Coronary artery (tissue), 2 donors: ENCODE data around the gene RNASE8.

ENCODE experiments used
- DNase-seq: peaks from one replicate; pipeline ENCODE4 v3.0.0-alpha.2; 2017; ENCODE audit warnings: low spot score
- H3K27ac ChIP-seq, 2 donors: fragments of 200-600 bp; sonication (generic); one replicate each; pipeline ENCODE4 v1.5.1; 2016 to 2019
- H3K4me3 ChIP-seq: fragments of 200-600 bp; sonication (generic); 2 replicates; pipeline ENCODE4 v1.5.1; 2016; ENCODE audit warnings: mild to moderate bottlenecking, moderate library complexity
- CTCF ChIP-seq: fragments of 200-600 bp; sonication (generic); IDR thresholded peaks from one replicate; pipeline ENCODE4 v1.5.1; 2019; ENCODE audit warnings: antibody characterized with exemption

Gene RNASE8

GRCh38 chr14:21061347-21061668, 3.7 kb downstream of the RNASE8 start:
- TF ChIP-seq CTCF: no peak
- DNase-seq: no peak
- H3K4me3 ChIP-seq: no peak overlapping the region
- H3K27ac ChIP-seq: no peak overlapping the region

- TF ChIP-seq CTCF: no peak
- H3K4me3 ChIP-seq: no peak overlapping the region
- H3K27ac ChIP-seq: no peak overlapping the region
- no peak for DNase-seq
Observed at GRCh38 chr14:21063479-21063878, 5.9 kb downstream of the RNASE8 start.

- no peak for DNase-seq
- no peak overlapping the region for H3K4me3 ChIP-seq
- no peak overlapping the region for H3K27ac ChIP-seq
- no peak for TF ChIP-seq CTCF
Observed at GRCh38 chr14:21066882-21067502, 9.4 kb downstream of the RNASE8 start.

DNA sequence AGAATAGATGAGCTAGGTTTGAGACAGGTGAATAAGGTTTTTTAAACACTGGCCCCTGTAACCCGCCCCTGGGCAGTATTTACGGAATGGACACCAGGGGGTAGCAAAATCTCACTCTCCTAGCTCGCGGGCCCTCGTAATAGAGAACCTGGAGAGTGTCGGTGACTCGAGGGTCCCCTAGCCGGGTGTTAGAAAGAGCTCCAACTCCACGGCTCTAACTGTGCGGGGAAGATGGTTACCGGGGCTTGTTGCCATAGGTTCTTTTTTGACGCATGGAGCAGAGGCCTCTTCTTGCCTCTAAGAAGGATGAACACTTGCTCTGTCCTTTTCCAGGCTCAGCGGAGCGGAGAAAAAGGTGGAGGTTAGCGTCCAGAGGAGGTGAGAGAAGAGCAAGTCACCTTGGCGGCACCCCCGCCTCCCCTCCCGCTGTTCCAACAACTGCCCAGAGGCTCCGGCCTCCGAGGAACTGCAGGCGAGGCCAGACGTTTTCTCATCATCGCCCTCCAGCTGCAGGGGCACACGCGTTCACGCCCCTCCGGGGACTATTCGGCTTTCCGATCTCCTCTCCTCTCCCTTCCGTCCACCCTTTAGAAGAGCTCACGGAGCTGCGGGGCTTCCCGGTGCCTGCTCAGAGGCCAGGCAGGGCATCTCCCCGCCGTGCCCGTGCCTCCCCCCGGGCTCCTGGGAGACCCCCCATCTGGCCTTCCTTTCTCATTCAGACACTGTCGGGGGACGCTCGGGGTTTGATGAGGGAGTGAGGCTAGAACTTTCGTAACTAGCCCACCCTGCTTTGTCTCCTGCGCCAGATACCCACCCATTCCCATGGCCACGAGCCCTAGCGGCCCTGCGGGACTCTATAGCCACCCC, 11.1 kb downstream of the RNASE8 start:
- TF ChIP-seq CTCF: peak; percentile 78
- peak overlapping the region; percentile 93 to 97 for H3K27ac ChIP-seq
- H3K4me3 ChIP-seq: peak overlapping the region; percentile 80
- DNase-seq: no peak

DNA sequence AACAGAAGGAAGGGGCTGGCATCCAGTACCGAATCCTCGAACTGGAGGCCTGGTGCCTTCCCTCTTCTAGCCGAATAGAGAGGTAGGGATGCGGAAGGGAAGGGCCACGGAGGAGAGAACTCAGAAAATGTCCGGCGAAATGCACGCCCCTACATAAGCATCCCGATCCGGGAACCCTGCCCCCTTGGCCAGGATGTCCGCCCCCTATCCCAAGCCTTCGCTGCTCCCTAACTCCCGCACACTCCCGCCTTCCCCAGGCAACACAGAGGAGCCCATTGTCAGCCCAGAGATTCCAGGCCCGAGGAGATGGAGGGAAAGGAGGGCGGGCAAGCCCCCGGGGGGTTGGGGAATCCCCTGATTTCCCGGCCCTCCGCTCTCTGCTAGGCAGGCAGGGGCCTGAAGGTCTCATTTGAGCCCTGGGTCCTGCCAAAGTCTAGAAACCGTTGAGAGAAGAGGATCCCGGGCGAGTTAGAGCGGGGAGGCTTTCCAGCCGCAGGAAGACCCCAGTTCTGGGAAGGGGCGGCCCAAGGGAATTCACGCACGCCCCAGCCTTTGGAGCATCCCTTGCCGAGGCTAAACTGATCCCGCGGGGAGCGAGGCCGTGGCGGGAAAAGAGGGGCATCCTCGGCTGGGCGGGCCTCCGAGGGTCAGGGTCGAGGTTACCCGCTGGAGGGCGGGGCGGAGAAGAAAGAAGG, 11.9 kb downstream of the RNASE8 start:
- no peak for TF ChIP-seq CTCF
- Histone ChIP-seq H3K27ac (peak overlapping the region; percentile 93 to 97), H3K4me3 (peak overlapping the region; percentile 80)
- DNase-seq: no peak

- no peak for DNase-seq
- peak within 1 kb of the TSS; percentile 80 for H3K4me3 ChIP-seq
- peak within 1 kb of the TSS; percentile 93 to 97 for H3K27ac ChIP-seq
- no peak for TF ChIP-seq CTCF
Observed at GRCh38 chr14:21070083-21070609, 12.5 kb downstream of the RNASE8 start, which contains the start of gene ARHGEF40. Gene ARHGEF40 (plus strand): TSS chr14:21070304. CDS start chr14:21070397, 93 bp downstream.
